ENCODE measurements around the gene PPIL4. TPM values are rescaled to one million over a fixed set of nuclear protein-coding genes. Genes with fewer than 3 reads are reported as not detected.

The PPIL4 gene
- total and polyA plus RNA-seq, 9 donors, result 26.8 to 37.9 (median 30.6) TPM

DNA sequence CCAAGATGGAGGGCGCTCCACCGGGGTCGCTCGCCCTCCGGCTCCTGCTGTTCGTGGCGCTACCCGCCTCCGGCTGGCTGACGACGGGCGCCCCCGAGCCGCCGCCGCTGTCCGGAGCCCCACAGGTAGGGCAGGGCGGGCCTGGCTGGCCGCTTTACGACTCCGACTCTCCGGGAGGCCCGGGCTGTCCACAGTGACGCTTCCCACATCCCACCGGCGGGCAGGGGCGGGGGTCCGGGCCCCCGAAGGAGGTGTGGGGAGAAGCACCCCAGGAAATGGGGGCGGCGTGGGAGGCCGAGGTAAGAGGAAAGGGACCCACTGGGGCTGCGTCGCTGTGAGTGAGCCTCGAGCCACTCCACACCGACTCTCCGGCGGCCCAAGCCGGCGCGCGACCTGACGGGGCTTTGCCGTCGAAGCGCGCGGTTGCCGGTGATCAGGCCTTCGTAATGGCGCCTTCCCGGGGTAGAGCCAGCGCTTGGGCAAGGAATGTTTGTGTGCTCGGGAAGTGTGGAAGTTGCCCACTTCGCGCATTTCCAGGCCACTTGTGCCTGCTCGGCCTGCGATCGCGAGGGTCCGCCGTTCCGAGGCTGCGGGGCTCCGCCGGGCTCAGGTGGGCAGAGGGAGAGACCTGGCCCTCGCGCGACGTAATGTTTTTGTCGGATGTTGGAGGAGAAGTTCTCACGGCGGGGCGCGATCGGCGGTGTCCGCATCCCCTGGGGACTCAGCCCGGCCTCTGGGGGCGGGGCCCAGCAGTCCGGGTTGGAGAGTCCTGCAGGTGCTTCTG is 20.8 kb upstream of the PPIL4 start:
- under 1% methylated on average over 73 of the region's 81 CpGs for WGBS (ENCODE audit: insufficient coverage)
- DNase-seq, result peak; percentile 59

GRCh38 chr6:149565527-149566409 is 19.9 kb upstream of the PPIL4 start, which contains the start of gene GINM1:
TSS of gene GINM1 (plus strand) at chr6:149566375. CDS start at chr6:149566415, 40 bp downstream.
- no peaks in the 10 kb centered on the region for H3K36me3 ChIP-seq (ENCODE audit: control insufficient read depth, insufficient read depth, low read length)
- H3K4me3 ChIP-seq (ENCODE audit: low read length), result peak within 1 kb of the TSS; percentile 96
- H3K27me3 ChIP-seq (ENCODE audit: control insufficient read depth, insufficient read depth, low read length), result peaks cover 3% of the 10 kb centered on the region
- WGBS (ENCODE audit: insufficient coverage), result under 1% methylated on average over 32 of the region's 59 CpGs
- H3K27ac ChIP-seq (ENCODE audit: low read length), result peak within 1 kb of the TSS; percentile 91
- H3K9me3 ChIP-seq (replicated peaks; ENCODE audit: control insufficient read depth, low read depth, low read length), result no peaks in the 10 kb centered on the region
- DNase-seq, result peak; percentile 98
- H3K4me1 ChIP-seq (ENCODE audit: control insufficient read depth, insufficient read depth, low read length), result peaks cover 9% of the 10 kb centered on the region

More for the DNA sequence above, 20.8 kb upstream of the PPIL4 start:
- Histone ChIP-seq H3K9me3 (replicated peaks; ENCODE audit: control insufficient read depth, low read depth, low read length) (no peaks in the 10 kb centered on the region), H3K4me1 (ENCODE audit: control insufficient read depth, insufficient read depth, low read length) (peaks cover 9% of the 10 kb centered on the region), H3K36me3 (ENCODE audit: control insufficient read depth, insufficient read depth, low read length) (no peaks in the 10 kb centered on the region), H3K27ac (ENCODE audit: low read length) (peak overlapping the region; percentile 91), H3K27me3 (ENCODE audit: control insufficient read depth, insufficient read depth, low read length) (peaks cover 2% of the 10 kb centered on the region), H3K4me3 (ENCODE audit: low read length) (peak overlapping the region; percentile 96)

- H3K4me1 ChIP-seq (ENCODE audit: control insufficient read depth, insufficient read depth, low read length), result peaks cover 9% of the 10 kb centered on the region
- no peaks in the 10 kb centered on the region for H3K9me3 ChIP-seq (replicated peaks; ENCODE audit: control insufficient read depth, low read depth, low read length)
- no peak overlapping the region for H3K27ac ChIP-seq (ENCODE audit: low read length)
- peaks cover 6% of the 10 kb centered on the region for H3K27me3 ChIP-seq (ENCODE audit: control insufficient read depth, insufficient read depth, low read length)
- H3K4me3 ChIP-seq (ENCODE audit: low read length), result no peak overlapping the region
- DNase-seq, result no peak
- no peaks in the 10 kb centered on the region for H3K36me3 ChIP-seq (ENCODE audit: control insufficient read depth, insufficient read depth, low read length)
- 80% methylated on average over 1 of the region's 3 CpGs for WGBS (ENCODE audit: insufficient coverage)
Measured at GRCh38 chr6:149563928-149564325, 18.1 kb upstream of the PPIL4 start.

GRCh38 chr6:149563203-149563927 is 17.5 kb upstream of the PPIL4 start:
- Histone ChIP-seq H3K4me3 (ENCODE audit: low read length) (no peak overlapping the region), H3K9me3 (replicated peaks; ENCODE audit: control insufficient read depth, low read depth, low read length) (no peaks in the 10 kb centered on the region), H3K4me1 (ENCODE audit: control insufficient read depth, insufficient read depth, low read length) (peaks cover 9% of the 10 kb centered on the region), H3K36me3 (ENCODE audit: control insufficient read depth, insufficient read depth, low read length) (no peaks in the 10 kb centered on the region), H3K27me3 (ENCODE audit: control insufficient read depth, insufficient read depth, low read length) (peaks cover 6% of the 10 kb centered on the region), H3K27ac (ENCODE audit: low read length) (no peak overlapping the region)
- WGBS (ENCODE audit: insufficient coverage), result 82% methylated on average over 2 of the region's 5 CpGs
- DNase-seq, result no peak

- Histone ChIP-seq H3K27ac (ENCODE audit: low read length) (no peak overlapping the region), H3K9me3 (replicated peaks; ENCODE audit: control insufficient read depth, low read depth, low read length) (no peaks in the 10 kb centered on the region), H3K4me1 (ENCODE audit: control insufficient read depth, insufficient read depth, low read length) (no peaks in the 10 kb centered on the region), H3K27me3 (ENCODE audit: control insufficient read depth, insufficient read depth, low read length) (peaks cover 8% of the 10 kb centered on the region), H3K4me3 (ENCODE audit: low read length) (no peak overlapping the region), H3K36me3 (ENCODE audit: control insufficient read depth, insufficient read depth, low read length) (no peaks in the 10 kb centered on the region)
- no peak for DNase-seq
- no CpG with 5 or more reads among the region's 3 CpGs for WGBS (ENCODE audit: insufficient coverage)
Measured at GRCh38 chr6:149560736-149561135, 14.9 kb upstream of the PPIL4 start.

DNA sequence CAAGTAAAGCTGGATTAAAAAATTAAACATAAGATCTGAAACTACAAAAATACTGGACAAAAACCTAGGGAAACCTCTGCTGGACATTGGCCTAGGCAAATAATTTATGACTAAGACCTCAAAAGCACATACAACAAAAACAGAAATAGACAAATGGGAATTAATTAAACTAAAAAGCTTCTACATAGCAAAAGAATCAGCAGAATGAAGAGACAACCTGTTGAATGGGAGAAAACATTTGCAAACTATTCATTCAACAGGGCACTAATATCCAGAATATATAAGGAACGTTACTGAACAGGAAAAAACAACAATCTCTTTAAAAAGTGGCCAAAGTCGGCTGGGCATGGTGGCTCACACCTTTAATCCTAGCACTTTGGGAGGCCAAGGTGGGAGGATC is 13.5 kb upstream of the PPIL4 start:
- no peak overlapping the region for H3K4me3 ChIP-seq (ENCODE audit: low read length)
- no peak for DNase-seq
- 67% methylated on average over 1 of the region's 2 CpGs for WGBS (ENCODE audit: insufficient coverage)
- peaks cover 12% of the 10 kb centered on the region for H3K27me3 ChIP-seq (ENCODE audit: control insufficient read depth, insufficient read depth, low read length)
- H3K9me3 ChIP-seq (replicated peaks; ENCODE audit: control insufficient read depth, low read depth, low read length), result no peaks in the 10 kb centered on the region
- H3K36me3 ChIP-seq (ENCODE audit: control insufficient read depth, insufficient read depth, low read length), result no peaks in the 10 kb centered on the region
- no peaks in the 10 kb centered on the region for H3K4me1 ChIP-seq (ENCODE audit: control insufficient read depth, insufficient read depth, low read length)
- no peak overlapping the region for H3K27ac ChIP-seq (ENCODE audit: low read length)

DNA sequence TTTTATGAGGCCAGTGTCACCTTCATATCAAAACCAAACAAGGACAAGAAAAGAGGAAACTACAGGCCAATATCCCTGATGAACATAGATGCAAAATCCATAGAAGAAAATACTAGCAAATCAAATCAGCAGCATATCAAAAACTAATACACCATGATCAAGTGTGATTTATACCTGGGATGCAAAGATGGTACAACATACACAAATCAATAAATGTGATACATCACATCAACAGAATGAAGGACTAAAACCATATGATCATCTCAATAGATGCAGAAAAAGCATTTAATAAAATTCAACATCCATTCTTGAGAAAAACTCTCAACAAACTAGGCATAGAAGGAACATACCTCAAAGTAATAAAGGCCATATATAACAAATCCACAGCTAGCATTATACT is 12.2 kb upstream of the PPIL4 start:
- no peak overlapping the region for H3K4me3 ChIP-seq (ENCODE audit: low read length)
- DNase-seq, result no peak
- H3K27ac ChIP-seq (ENCODE audit: low read length), result no peak overlapping the region
- no peaks in the 10 kb centered on the region for H3K9me3 ChIP-seq (replicated peaks; ENCODE audit: control insufficient read depth, low read depth, low read length)
- peaks cover 12% of the 10 kb centered on the region for H3K27me3 ChIP-seq (ENCODE audit: control insufficient read depth, insufficient read depth, low read length)
- H3K4me1 ChIP-seq (ENCODE audit: control insufficient read depth, insufficient read depth, low read length), result no peaks in the 10 kb centered on the region
- H3K36me3 ChIP-seq (ENCODE audit: control insufficient read depth, insufficient read depth, low read length), result no peaks in the 10 kb centered on the region

DNA sequence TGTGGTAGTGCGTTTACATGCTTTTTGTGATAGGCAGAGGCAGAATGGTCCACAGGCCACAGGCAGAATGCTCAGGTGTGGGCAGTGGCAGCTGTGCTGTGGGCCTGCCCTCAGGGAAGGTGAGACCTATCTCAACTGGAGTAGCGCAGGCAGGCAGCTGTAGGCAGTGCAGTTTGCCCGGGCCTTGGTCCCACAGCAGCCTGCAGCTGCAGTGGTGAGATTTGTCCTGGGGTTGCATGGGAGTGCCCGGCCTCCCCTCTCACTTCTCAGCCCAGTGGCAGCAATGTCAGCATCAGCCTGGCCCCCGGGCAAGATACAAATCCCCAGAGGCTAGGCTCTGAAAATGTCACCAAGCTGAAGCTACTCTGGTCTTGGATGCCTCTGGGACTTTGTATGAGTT is 6.1 kb upstream of the PPIL4 start:
- H3K4me1 ChIP-seq (ENCODE audit: control insufficient read depth, insufficient read depth, low read length), result no peaks in the 10 kb centered on the region
- DNase-seq, result no peak

DNA sequence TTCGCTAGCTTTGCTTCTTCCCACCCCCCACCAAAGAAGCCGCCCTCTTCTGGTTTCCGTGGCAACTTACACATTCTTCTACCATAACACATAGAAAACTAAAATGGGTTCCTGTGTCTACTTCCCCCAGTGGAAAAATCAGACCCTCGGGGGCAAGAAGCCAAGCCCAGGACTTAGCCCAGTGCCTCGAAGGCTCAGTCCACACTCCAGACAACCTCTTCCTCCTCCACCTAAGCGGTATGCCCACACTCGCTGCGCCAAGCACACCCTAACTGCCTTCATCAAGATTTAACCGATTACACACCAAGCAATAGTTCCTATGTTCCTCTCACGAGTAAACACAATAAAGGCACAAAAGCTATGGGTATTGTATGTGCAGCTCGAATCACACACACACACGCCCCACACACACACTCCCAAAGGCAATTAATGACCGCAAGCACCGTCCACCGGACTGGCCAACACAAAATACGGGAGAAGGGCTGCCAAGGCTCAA is 537 bp downstream of the PPIL4 start:
- Histone ChIP-seq H3K4me3 (ENCODE audit: low read length) (peak overlapping the region; percentile 100), H3K27me3 (ENCODE audit: control insufficient read depth, insufficient read depth, low read length) (peaks cover 2% of the 10 kb centered on the region), H3K9me3 (replicated peaks; ENCODE audit: control insufficient read depth, low read depth, low read length) (no peaks in the 10 kb centered on the region), H3K36me3 (ENCODE audit: control insufficient read depth, insufficient read depth, low read length) (peaks cover 1% of the 10 kb centered on the region), H3K4me1 (ENCODE audit: control insufficient read depth, insufficient read depth, low read length) (peaks cover 13% of the 10 kb centered on the region), H3K27ac (ENCODE audit: low read length) (peak overlapping the region; percentile 100)
- WGBS (ENCODE audit: insufficient coverage), result 0% methylated on average over 7 of the region's 16 CpGs
- peak; percentile 90 for DNase-seq

More for the DNA sequence above, 6.1 kb upstream of the PPIL4 start:
- Histone ChIP-seq H3K36me3 (ENCODE audit: control insufficient read depth, insufficient read depth, low read length) (no peaks in the 10 kb centered on the region), H3K27me3 (ENCODE audit: control insufficient read depth, insufficient read depth, low read length) (peaks cover 10% of the 10 kb centered on the region), H3K9me3 (replicated peaks; ENCODE audit: control insufficient read depth, low read depth, low read length) (no peaks in the 10 kb centered on the region), H3K4me3 (ENCODE audit: low read length) (no peak overlapping the region), H3K27ac (ENCODE audit: low read length) (no peak overlapping the region)
- 47% methylated on average over 5 of the region's 5 CpGs for WGBS (ENCODE audit: insufficient coverage)
